Activated T-cell treated with anti-CD3 and anti-CD28 coated beads, Interleukin-2, amount 50 U/mL, for 24 hours (primary cell): Measurements from ENCODE around the gene HSD17B1.

Experiments
- DNase-seq: peaks from one replicate; pipeline ENCODE4 v3.0.0-alpha.2; 2020
- H3K27ac Mint-ChIP-seq: 2 replicates; pipeline ENCODE4 v1.8.0; 2020; ENCODE audit warnings: mild to moderate bottlenecking, mixed read lengths
- H3K27me3 Mint-ChIP-seq: 2 replicates; pipeline ENCODE4 v1.8.0; 2020; ENCODE audit warnings: mixed read lengths
- H3K36me3 Mint-ChIP-seq: 2 replicates; pipeline ENCODE4 v1.8.0; 2020; ENCODE audit warnings: low read depth, mixed read lengths
- H3K4me1 Mint-ChIP-seq: 2 replicates; pipeline ENCODE4 v1.8.0; 2020; ENCODE audit warnings: low read depth, mixed read lengths
- H3K4me3 Mint-ChIP-seq: 2 replicates; pipeline ENCODE4 v1.8.0; 2020; ENCODE audit warnings: mild to moderate bottlenecking, moderate library complexity, mixed read lengths
- H3K9me3 Mint-ChIP-seq: 2 replicates; pipeline ENCODE4 v1.8.0; 2020; ENCODE audit warnings: mixed read lengths

The HSD17B1 gene

GRCh38 chr17:42579794-42580551, 27.2 kb downstream of the HSD17B1 start:
- Mint-ChIP-seq H3K27ac (peak overlapping the region; percentile 69), H3K4me3 (peak overlapping the region; percentile 98), H3K27me3 (no peaks in the 10 kb centered on the region), H3K9me3 (no peaks in the 10 kb centered on the region), H3K36me3 (peaks cover 93% of the 10 kb centered on the region), H3K4me1 (peaks cover 30% of the 10 kb centered on the region)
- no peak for DNase-seq

- Mint-ChIP-seq H3K4me3 (no peak overlapping the region), H3K36me3 (peaks cover 93% of the 10 kb centered on the region), H3K4me1 (peaks cover 16% of the 10 kb centered on the region), H3K9me3 (no peaks in the 10 kb centered on the region), H3K27me3 (no peaks in the 10 kb centered on the region), H3K27ac (peak overlapping the region; percentile 53)
- peak; percentile 22 for DNase-seq
Observed at GRCh38 chr17:42581744-42582270, 29.1 kb downstream of the HSD17B1 start.

- peaks cover 96% of the 10 kb centered on the region for H3K36me3 Mint-ChIP-seq
- no peaks in the 10 kb centered on the region for H3K27me3 Mint-ChIP-seq
- H3K9me3 Mint-ChIP-seq: no peaks in the 10 kb centered on the region
- peaks cover 2% of the 10 kb centered on the region for H3K4me1 Mint-ChIP-seq
- peak overlapping the region; percentile 37 for H3K27ac Mint-ChIP-seq
- no peak overlapping the region for H3K4me3 Mint-ChIP-seq
- DNase-seq: no peak
Observed at GRCh38 chr17:42584880-42585279, 32.2 kb downstream of the HSD17B1 start.

GRCh38 chr17:42585353-42585752, 32.6 kb downstream of the HSD17B1 start:
- Mint-ChIP-seq H3K9me3 (no peaks in the 10 kb centered on the region), H3K4me1 (peaks cover 2% of the 10 kb centered on the region), H3K27me3 (no peaks in the 10 kb centered on the region), H3K4me3 (no peak overlapping the region), H3K36me3 (peaks cover 96% of the 10 kb centered on the region), H3K27ac (peak overlapping the region; percentile 37)
- DNase-seq: no peak

GRCh38 chr17:42586514-42587230, 33.9 kb downstream of the HSD17B1 start:
- peak overlapping the region; percentile 79 for H3K27ac Mint-ChIP-seq
- DNase-seq: no peak
- no peaks in the 10 kb centered on the region for H3K27me3 Mint-ChIP-seq
- H3K9me3 Mint-ChIP-seq: no peaks in the 10 kb centered on the region
- no peak overlapping the region for H3K4me3 Mint-ChIP-seq
- peaks cover 98% of the 10 kb centered on the region for H3K36me3 Mint-ChIP-seq
- H3K4me1 Mint-ChIP-seq: peaks cover 3% of the 10 kb centered on the region

GRCh38 chr17:42590886-42591285, 38.2 kb downstream of the HSD17B1 start:
- Mint-ChIP-seq H3K4me1 (peaks cover 6% of the 10 kb centered on the region), H3K36me3 (peaks cover 71% of the 10 kb centered on the region), H3K4me3 (no peak overlapping the region), H3K9me3 (no peaks in the 10 kb centered on the region), H3K27me3 (no peaks in the 10 kb centered on the region), H3K27ac (peak overlapping the region; percentile 47)
- DNase-seq: no peak

GRCh38 chr17:42591411-42591810, 38.7 kb downstream of the HSD17B1 start:
- H3K4me3 Mint-ChIP-seq: no peak overlapping the region
- no peaks in the 10 kb centered on the region for H3K27me3 Mint-ChIP-seq
- peaks cover 8% of the 10 kb centered on the region for H3K4me1 Mint-ChIP-seq
- peak; percentile 11 for DNase-seq
- peaks cover 68% of the 10 kb centered on the region for H3K36me3 Mint-ChIP-seq
- no peaks in the 10 kb centered on the region for H3K9me3 Mint-ChIP-seq
- peak overlapping the region; percentile 2 for H3K27ac Mint-ChIP-seq

GRCh38 chr17:42596386-42596785, 43.7 kb downstream of the HSD17B1 start:
- peaks cover 33% of the 10 kb centered on the region for H3K36me3 Mint-ChIP-seq
- peaks cover 23% of the 10 kb centered on the region for H3K4me1 Mint-ChIP-seq
- no peak overlapping the region for H3K4me3 Mint-ChIP-seq
- H3K27me3 Mint-ChIP-seq: no peaks in the 10 kb centered on the region
- no peak for DNase-seq
- no peaks in the 10 kb centered on the region for H3K9me3 Mint-ChIP-seq
- H3K27ac Mint-ChIP-seq: peak overlapping the region; percentile 50

GRCh38 chr17:42598905-42599304, 46.2 kb downstream of the HSD17B1 start:
- Mint-ChIP-seq H3K4me1 (peaks cover 31% of the 10 kb centered on the region), H3K9me3 (no peaks in the 10 kb centered on the region), H3K36me3 (peaks cover 28% of the 10 kb centered on the region), H3K27me3 (no peaks in the 10 kb centered on the region), H3K27ac (peak overlapping the region; percentile 37), H3K4me3 (no peak overlapping the region)
- no peak for DNase-seq

GRCh38 chr17:42603318-42603717, 50.6 kb downstream of the HSD17B1 start:
- H3K36me3 Mint-ChIP-seq: peaks cover 38% of the 10 kb centered on the region
- DNase-seq: no peak
- no peaks in the 10 kb centered on the region for H3K9me3 Mint-ChIP-seq
- no peak overlapping the region for H3K27ac Mint-ChIP-seq
- no peaks in the 10 kb centered on the region for H3K27me3 Mint-ChIP-seq
- H3K4me1 Mint-ChIP-seq: peaks cover 68% of the 10 kb centered on the region
- H3K4me3 Mint-ChIP-seq: no peak overlapping the region
